ENCODE results near the gene C6.

- TF ChIP-seq CTCF (IDR thresholded peaks at IDR 0.05): no peak
- TF ChIP-seq POLR2A (IDR thresholded peaks at IDR 0.05): no peak
Observed at GRCh38 chr5:41250351-41250987, 37.1 kb upstream of the C6 start.

Measured in heart left ventricle (tissue), 13 donors.